Midbrain (tissue), 1 donor: Measurements from ENCODE around the gene PLA2G6.

Experiments
- DNase-seq: peaks from one replicate; lab custom pipeline; 2025; lab: John Stamatoyannopoulos, UW

The PLA2G6 gene

DNA sequence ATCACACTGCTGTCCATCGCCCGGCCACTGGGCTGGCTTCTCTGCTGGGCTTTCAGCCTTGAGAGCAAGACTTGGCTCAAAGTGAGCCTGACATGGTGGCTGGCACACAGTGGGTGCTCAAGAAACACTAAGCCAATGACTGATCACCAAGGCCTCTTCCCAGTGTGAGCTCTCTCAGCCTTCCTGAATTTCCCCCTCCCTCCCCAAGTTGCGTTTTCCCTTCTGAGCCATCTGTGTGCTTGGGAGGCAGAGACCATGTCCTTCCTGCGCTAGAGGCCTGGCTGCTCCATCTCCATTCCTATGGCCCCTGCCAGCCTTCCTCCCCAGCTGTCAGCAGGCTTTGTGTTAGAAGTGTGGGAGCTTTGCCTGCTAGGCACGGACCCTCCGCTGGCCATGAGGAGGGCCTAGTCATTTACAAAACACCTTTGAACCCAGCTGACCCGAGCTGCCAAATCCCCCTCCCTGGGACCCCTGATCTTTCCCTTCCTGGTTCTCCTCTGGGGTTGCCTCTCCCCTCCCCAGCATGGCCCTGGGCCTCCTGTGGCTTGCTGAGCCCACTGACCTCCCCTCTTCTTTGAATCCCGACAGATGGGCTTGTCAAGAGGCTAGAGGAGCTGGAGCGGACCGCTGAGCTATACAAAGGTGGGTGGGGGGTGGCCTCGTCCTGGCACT, 111.2 kb downstream of the PLA2G6 start:
- DNase-seq = no peak

DNA sequence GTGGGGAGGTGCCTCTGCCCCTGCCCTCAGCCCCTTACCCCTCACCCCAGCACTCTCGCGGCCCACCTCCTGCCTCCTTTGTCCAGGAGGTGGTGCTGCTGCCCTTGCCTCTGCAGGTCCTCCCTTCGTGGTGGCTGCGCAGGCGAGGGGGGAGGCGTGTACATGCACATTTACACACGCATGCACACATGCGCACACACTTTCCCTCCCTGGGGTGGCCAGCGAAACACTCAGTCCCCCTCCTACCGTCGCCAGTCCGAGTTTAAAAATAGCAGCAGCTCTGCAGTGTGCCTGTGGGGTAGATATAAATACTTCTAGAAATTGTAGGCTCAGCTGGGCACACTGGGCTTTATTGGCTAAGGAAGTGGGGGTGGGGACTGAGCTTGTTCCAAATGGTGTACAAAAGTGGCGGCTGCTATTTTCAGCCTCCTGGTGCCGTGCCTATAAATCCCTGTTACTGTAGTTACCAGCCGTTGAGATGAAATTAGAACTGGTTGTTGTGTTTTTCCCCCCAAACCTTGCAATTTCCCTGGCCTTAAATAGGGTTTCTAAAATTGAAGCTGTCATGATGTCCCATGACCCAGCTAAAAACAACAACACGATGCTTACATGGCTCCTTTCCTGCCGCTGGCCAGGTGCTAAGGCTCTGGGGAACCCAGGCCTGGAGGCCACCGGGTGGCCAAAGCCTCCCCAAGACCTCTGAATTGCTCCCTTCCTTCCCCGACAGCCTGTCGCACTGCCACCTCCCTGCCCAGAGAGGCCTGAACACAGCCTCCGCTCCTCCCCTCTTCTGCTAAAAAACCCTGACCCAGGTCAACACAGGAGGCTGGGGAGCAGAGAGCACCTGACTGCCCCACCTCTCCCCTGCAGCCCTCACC, 112.0 kb downstream of the PLA2G6 start:
- peak; percentile 70 for DNase-seq

DNA sequence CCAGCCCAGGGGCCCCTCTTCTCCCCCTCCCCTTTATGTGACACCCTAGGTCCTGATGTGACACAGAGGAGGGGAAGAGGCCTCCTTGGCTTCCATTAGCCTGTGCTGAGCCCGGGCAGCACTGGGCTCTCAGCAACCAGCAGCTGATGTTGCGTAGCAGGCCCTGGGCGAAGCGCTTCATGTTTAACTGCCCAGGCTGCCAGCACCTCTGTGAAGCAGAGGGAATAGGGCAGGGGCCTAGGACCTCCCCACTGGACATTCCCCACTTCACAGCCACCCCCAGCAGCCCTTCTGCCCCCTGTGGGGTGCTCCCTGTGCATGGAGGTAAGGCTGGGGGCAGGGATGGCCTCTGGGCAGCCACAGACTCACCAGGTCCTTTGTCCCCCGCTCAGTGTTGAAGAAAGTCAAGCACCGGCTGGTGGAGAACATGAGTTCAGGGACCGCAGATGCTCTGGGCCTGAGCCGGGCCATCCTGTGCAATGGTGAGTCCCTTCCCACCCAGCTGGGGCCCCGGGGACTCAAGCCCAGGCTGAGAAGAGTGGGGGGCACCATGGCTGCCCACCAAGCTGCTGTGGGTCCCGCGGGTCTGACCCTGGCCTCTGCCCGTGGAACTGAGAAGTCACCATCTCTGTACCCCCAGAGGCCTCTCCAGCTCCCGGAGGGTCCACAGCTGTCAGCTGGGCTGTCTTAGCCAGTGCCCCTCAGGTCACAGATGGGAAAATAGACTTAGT, 112.8 kb downstream of the PLA2G6 start:
- DNase-seq = no peak

- DNase-seq = no peak
Observed at GRCh38 chr22:38067761-38068360, 113.8 kb downstream of the PLA2G6 start.

DNA sequence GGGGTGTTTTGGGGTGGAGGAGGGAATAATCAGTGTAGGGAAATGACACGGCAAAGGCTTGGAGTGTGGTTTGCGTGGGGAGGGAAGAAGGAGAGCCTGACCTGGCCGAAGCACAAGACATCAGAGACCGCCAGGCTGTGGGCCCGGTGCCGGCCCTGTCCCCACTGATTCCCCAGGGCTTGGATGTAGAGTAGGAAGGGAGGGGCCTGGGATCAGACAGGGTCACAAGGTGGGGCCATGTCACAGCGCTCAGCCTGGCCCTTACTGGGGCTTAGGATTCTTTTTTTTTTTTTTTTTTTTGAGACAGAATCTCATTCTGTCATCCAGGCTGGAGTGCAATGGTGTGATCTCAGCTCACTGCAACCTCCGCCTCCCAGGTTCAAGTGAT, 114.6 kb downstream of the PLA2G6 start:
- no peak for DNase-seq

GRCh38 chr22:38066381-38067027, 115.1 kb downstream of the PLA2G6 start:
- no peak for DNase-seq

DNA sequence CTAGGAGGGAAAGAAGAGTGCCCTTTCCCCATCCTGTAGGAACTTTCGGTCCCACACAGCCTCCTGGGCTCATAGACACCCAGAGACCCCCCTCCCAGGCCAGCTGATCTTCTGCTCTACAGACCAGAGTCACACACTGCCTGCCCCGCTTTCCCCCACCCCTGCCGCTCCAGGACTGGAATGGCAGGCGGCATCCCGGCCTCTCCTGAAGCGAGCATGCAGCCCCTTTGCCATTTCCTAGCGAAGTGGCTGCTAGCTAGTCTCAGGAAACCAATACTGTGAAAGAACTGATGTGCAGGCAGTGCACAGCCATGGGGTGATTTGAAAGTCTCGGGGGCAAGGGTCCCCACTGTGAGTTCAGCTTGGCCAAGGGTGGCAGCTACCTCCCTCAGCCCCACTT, 116.1 kb downstream of the PLA2G6 start:
- no peak for DNase-seq

- peak; percentile 54 for DNase-seq
Observed at GRCh38 chr22:38062791-38063190, 118.8 kb downstream of the PLA2G6 start.
